HG02885 (cell line): Measurements from ENCODE around the gene HSD17B14.

Experiments
- ATAC-seq: cut with Tn5 transposase; IDR thresholded peaks from one replicate; pipeline ENCODE4 v1.9.1; 2021; ENCODE audit warnings: mild to moderate bottlenecking; ENCODE audit not compliant: unreplicated experiment, poor library complexity

HSD17B14 gene

DNA sequence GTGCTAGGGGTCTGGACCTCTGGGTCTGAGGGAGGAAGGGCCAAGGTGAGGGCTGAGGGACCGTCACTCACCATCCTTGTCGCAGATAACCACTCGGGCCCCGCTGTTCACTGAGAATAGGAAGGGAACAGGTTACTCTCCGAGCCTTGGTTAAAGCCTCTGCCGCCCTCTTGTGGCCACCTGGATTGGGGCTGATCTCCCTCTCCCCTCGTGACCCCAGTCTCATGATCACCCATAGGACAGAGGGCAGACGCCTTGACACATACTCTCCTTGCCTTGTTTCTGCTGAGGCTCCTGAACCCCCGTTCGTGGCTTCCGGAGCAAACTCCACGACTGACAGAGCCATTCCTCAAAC is 580 bp downstream of the HSD17B14 start:
- ATAC-seq: peak; percentile 78

DNA sequence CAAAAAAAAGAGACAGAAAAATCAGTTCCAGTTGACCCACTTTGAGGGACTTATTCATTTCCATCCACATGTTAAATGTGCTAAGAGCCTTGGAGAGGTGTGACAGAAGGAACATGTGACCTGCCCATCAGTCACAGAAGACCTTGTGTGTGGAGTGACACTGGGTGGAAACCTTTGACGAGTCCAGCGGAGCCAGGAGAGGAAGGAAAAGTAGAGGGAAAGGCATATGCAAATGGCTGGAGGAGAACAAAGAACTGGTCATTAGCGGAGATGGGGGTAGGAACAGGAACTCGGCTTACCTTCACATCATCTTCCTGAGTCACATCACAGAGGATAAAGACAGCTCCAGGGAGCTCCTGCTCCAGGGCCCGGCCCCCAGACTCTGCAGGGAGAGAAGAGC is 2.3 kb downstream of the HSD17B14 start:
- no peak for ATAC-seq

DNA sequence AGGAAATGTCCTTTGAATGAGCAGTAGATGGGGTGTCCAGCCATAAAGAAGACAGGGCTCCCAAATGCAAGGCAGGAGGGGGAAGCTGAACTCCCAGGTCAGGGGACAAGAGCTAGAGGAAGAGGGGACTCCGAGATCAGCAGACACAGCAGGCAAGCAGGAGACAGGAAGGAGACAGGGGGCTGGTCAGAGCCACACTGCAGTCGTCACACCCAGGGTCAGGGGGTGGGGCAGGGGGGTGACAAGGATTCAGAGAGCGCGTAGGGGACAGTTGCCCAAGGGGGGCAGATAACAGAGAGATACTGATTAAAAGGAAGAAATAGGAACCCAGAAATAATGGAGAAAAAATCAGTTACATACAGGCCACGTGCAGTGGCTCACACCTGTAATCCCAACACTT is 3.2 kb downstream of the HSD17B14 start:
- no peak for ATAC-seq

DNA sequence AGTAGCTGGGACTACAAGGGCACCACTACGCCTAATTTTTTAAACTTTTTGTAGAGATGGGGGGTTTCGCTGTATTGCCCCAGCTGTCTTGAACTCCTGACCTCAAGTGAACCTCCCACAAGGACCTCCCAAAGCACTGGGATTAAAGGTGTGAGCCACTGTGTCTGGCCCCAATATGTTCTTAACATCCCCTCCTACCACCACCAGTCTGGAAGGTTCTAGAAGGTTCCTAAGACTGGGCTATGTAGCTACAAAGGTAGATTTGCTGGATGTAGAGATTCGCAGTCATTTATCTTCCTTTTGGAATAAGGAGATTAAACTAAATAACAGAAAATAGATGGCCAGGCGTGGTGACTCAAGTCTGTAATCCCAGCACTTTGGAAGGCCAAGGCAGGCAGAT is 5.3 kb downstream of the HSD17B14 start:
- ATAC-seq: no peak

DNA sequence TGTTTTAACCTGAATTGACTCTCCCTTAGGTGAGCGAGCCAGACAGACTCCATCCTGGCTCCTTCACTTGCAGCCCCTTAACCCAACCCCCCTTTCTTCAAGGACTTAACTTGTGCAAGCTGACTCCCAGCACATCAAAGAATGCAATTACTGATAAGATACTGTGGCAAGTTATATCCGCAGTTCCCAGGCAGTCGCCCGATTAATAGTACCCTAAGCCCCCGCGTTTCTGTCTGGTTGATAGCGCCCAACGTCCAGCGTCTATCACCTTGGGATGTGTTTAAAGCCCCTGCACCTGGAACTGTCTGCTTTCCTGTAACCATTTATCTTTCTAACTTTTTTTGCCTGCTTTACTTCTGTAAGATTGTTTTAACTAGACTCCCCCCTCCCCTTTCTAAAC is 6.2 kb downstream of the HSD17B14 start:
- no peak for ATAC-seq

DNA sequence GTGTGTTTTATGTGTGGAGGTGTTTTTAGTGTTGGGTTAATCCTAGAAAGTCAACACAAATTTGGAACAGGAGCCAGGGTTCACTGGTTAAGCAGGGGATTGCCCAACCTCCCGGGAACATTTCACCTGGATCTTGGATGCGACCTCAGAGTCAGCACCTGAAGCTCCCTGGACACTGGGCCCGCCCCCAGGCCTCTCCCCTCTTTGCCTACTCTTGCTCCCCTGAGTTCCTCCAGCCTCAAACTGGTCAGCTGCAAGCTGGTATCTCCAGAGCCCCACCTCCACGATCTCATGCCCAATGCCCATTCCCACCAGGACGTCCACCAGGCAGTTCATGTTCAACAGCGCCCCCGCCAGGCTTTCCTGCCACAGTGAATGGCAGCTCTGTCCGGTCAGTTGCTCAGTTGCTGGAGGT is 9.7 kb downstream of the HSD17B14 start:
- ATAC-seq: no peak

DNA sequence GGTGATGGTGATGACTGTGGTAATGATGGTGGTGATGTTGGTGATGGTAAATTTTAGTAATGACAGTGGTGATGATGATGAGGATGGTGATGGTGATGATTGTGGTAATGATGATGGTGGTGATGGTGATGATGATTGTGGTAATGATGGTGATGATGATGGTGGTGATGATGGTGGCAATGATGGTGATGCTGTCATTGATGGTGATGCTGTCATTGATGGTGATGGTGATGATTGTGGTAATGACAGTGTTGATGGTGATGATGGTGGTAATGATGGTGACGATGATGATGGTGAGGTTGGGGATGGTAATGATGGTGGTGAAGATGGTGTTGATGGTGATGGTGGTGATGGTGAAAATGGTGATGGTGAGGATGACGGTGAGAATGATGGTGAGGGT is 13.8 kb downstream of the HSD17B14 start:
- no peak for ATAC-seq

DNA sequence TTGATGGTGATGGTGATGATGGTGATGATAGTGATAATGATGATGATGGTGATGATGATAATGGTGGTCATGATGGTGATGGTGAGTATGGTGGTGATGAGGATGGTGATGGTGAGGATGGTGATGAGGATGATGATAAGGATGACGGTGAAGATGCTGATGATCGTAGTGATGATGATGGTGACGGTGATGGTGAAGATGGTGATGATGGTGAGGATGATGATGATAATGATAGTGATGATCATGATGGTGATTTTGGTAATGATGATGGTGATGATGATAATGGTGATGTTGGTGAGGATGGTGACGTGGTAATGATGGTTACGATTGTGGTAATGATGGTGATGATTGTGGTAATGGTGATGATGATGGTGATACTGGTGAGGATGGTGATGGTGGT is 14.7 kb downstream of the HSD17B14 start:
- ATAC-seq: no peak

DNA sequence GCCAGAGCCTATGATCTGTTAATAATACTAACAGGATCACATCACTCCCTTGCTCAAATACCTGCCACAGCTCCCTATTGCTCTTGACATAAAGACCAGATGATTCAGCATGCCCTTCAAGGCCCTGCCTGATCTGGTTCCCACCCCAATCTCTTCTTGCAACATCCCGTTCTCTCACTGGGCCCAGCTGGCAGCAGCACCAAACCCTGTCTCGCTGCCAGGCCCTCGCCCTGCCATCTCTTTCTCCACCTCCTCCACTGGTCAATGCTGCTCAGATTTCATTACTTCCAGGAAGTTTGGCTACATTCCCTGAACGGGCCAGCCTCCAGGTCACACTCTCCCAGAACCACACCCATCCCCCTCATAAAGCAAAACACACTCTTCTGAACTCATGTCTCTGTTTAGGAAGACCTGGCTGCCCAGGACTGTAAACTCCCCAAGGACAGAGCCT is 16.9 kb downstream of the HSD17B14 start:
- ATAC-seq: no peak

DNA sequence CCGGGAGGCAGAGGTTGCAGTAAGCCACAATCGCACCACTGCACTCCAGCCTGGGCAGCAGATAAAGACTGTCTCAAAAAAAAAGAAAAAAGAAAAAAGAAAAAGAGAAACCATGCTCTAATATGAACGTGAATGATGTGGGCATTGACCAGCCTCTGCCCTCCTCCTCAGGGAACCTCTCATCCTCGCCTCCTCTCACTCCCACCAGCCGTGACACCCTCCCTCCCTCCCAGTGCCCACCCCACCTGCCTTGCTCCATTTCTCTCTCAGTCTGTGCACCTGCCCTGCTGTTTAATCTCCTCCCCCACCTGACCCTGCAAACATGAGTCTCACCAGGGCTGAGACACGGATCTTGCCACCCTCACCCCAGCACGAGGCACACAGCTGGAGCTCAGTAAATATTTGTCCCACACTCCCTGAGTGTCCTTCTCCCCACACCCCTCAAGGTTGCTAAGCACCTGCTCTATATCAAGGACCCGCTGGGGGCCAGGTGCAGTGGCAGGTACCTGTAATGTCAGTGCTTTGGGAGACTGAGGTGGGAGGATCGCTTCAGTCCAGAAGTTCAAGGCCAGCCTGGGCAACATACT is 18.0 kb downstream of the HSD17B14 start:
- no peak for ATAC-seq

DNA sequence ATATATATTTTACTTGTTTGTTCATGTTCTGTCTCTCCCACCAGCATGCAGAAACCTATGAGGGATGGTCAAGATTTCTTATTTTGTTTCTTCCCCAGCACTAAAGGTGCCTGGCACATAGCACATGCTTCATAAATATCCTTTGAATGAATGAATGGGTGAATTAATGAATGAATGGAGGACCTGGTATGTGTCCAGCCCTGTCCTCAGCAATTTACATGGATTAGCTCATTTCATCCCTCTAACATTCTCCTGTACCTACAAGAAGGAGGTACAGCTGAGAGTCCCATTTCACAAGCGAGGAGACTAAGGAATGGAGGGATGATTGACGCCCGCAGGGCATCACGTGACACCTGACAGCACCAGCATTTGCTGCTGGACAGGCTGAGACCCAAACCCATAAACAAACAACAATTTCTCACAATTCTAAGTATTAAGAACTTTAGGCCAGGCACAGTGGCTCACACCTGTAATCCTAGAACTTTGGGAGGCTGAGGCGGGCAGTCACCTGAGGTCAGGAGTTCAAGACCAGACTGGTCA is 18.6 kb downstream of the HSD17B14 start:
- ATAC-seq: no peak

DNA sequence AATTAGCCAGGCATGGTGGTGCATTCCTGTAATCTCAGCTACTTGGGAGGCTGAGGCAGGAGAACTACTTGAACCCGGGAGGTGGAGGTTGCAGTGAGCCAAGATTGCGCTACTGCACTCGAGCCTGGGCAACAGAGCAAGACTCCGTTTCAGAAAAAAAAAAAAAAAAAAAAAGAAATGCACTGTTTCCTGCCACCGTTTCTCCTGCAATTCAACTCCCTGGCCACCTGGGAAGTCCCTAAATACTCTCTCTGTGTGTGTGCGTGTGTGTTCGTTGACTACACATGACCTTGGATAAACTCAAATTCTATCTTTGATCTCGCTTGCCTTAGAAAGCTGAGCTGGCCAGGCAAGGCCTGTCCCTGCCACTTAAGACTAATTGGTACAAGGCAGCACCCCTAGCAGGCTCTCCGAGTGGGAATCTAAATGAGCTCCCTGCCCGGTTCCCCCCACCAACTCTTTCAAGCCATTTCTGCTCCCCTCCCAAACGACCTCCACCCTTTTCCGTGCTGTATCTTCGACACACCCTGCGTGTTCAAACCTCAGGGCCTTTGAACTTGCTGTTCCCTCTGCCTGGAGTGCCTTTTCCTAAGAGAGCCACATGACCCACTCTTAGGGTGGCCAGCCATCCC is 20.3 kb downstream of the HSD17B14 start:
- no peak for ATAC-seq

DNA sequence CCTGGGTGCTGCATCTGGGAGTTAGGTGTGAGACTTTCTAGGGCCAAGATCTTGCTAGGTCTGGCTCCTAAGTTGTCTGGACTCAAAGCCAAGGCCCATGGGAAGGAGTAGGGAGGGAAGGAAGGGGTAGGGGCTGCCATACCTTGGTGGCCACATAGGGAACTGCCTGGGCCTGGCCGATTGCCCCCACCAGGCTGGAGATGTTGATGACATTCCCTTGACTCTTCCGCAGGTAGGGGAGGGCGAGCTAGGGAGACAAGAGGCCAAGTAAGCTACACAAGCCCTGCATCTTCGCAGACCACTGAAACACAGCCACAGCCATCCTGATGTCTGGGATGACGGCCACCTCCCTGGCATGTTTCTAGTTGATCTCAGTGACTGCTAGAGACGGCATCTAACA is 21.4 kb downstream of the HSD17B14 start:
- ATAC-seq: no peak

DNA sequence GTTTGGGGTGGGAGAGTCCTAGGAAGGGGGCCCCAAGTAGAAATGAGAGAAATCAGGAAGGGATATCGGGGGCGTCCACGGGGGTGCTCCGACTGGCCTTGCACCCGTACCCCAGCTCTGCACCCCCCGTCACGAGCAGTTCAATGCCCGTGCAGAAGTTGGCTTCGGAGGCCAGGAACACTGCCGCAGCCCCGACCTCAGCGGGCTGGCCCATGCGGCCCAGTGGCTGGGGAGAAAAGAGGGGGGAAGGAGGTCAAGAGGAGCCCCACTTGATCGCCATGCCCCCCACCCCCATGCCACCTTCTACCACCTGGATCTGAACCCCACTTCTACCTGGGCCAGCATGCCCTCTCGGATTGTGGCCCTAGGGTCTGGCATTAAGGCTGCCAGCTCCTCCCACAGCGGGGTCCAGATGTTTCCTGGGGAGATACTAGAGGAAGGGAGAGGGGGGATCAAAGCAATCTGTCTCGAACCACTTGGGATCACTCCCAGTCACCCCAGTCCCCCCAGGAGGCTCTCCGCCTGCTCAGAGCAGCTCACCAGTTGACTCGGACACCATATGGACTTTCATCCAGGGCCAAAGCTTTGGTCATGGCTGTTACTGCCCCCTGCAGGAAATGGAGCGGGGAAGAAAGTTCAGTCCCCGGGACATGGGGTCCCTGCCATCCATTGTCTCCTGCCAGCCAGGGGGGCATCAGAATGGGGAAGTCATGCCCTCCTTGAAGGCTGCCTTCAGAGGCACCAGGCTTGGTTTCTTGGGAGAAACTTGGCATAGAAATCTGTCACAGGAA is 23.0 kb downstream of the HSD17B14 start:
- no peak for ATAC-seq

DNA sequence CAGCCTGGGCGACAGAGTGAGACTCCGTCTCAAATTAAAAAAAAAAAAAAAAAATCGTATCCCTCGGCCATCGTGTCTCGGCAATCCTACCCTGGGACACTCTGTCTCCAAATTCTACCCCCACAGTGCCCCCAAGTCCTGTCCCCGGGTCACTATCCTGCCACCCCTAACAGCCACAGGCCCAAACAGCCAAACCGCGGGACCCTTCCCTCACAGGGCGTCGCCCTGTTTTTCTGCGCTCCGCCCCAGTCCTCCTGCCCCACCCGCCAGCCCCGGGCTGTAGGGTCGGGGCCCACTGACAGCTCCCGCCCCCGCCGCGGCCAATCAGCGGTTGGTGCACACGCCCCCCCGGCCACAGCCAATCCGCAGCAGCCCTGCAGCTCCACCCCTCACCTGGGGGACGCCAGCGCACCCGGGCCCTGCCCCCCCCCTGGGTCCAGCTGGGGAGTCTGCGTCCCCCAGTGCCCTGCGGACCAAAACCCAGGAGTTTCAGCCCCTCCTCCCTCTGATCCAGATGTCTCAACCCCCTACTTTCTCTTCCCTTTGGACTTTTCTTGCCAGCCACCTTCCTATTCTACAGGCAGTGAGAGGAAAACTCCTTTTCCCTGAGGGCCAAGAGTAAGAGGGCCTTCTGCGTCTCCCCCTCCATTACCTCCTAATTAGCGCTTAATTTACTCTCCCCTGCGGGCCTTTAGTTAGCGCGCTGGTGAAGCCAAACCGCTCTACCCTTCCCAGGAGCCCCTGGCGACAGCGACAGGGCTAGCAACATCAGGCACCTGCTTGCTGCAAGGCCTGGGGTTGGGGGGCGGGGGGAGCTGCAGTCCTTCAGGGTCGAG is 24.0 kb downstream of the HSD17B14 start:
- peak; percentile 70 for ATAC-seq

DNA sequence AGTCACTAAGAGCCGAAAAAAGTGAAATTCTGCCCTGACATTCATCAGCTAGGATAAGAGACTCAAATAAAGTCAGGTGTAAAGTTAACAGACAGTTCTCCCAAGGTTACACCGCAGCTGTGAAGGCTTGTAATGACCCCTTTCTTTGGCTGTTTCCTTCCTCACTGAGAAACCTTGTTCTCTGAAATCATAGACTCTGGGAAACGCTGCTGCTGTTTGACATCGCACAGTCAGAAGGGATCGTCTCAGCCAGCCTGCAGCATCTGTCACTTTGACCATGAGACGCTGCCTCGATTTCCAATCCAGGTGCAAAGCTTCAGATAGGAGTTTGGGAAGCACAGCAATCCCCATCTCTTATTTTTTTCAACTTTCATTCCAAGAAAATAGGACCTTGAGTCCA is 26.1 kb downstream of the HSD17B14 start:
- ATAC-seq: no peak

DNA sequence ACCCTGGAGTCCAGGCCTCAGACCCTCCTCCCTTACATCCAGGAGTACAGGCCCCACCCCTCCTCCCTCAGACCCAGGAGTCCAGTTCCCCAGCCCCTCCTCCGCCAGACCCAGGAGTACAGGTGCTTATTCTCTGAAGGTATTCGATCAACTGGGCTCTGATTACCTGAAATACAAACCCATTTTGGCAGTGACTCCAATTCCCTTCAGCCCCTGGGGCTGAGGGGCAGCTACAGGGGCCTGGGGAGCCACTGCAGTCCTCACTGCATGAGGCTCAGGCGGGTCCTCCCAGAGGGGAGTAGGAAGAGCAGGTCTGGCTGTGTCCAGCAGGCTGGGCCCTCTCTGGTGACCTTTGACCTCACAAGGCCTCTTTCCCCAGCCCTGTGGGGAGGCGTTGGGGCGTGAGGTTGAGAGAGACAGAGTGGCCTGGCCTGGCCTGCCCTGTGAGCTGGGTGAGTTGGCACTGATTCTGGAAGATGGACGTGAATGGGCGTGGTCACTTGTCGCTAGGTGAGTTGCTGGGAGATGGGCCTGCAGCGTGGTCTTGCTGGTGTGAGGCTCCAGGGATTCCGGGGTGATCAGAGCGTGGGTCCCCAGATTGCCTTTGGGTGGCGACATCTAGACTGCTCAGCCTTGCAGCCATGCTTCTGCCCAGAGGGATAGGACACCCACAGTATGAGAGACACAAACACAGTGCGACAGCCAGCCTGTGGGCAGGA is 28.5 kb downstream of the HSD17B14 start:
- ATAC-seq: no peak

DNA sequence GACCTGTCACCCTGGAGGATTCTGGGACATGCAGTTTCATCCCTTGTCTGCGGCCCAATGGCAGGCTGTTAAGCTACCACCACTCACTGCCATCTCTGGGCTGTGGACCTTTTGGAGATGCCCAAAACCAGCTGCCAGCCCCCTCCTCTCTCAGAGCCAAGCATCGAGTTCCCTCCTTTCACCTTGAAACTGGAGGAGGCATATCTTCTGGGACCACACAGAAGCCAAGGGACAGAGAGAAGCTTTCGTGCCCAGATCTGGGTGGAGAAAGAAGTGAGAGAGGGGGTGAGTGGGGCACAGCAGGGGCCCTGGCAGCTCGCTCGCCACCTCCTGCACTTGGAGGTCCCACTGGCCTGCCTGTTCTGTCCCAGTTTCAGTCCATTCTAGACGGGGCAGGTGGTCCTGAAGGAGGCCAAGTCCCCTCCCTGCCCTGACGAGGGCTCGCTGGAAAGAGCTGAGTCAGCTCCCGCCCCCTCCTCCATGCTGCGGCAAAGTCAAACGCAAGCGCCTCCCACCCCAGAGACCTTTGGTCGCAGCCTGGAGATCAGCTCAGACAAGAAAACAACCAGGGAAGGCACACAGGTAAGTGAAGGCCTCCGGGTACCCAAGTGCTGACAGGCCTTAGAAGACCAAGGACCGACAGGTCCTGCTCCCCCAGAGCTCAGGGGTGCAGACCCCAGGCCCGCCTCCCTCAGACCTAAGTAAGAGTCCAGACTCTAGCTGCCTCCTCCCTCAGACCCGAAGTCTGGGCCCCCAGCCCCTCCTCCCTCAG is 29.3 kb downstream of the HSD17B14 start:
- ATAC-seq: no peak

DNA sequence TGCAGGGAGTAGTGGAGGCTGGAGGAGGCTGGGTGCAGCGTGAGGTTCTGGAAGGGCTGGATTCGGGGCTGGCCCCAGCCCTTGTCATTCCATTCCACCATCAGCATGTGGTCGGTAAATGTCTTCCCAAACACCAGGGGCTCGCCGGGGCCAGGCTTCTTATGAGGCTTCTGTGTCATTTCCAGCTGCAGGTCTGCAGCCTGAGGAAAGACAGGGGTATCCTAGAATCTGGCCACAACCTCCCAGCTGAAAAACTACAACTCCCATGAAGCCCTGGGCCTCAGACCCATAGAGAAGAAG is 29.8 kb downstream of the HSD17B14 start:
- no peak for ATAC-seq
